Thoracic aorta (tissue), 2 donors: ENCODE data around the gene TIAL1. TPM values are rescaled to one million over a fixed set of nuclear protein-coding genes. Genes with fewer than 3 reads are reported as not detected.

Experiments
- ATAC-seq: fragments of 150-250 bp; one replicate; pipeline ENCODE4 v1.8.0; 2017; ENCODE audit warnings: low read depth; ENCODE audit not compliant: insufficient number of reproducible peaks, low FRiP score
- DNase-seq: peaks from one replicate; pipeline ENCODE4 v3.0.0-alpha.2; 2020; ENCODE audit warnings: low spot score
- H3K27ac ChIP-seq, 2 donors: fragments of 200-600 bp; sonication (generic); 1 replicate in 1 of 2; 2 replicates in 1 of 2; pipeline ENCODE4 v1.5.1; 2016; ENCODE audit warnings: mild to moderate bottlenecking in 2 of 2, moderate library complexity in 2 of 2
- H3K27me3 ChIP-seq: fragments of 200-600 bp; sonication (generic); replicated peaks from 2 replicates; pipeline ENCODE4 v1.6.0; 2016; ENCODE audit warnings: mild to moderate bottlenecking; ENCODE audit not compliant: insufficient read depth
- H3K36me3 ChIP-seq: fragments of 200-600 bp; sonication (generic); one replicate; pipeline ENCODE4 v1.5.1; 2016
- H3K4me1 ChIP-seq, 2 donors: fragments of 200-600 bp; sonication (generic); 1 replicate in 1 of 2; 2 replicates in 1 of 2; pipeline versions ENCODE4 v1.5.1 to v1.6.0; 2016; ENCODE audit warnings: low read depth in 2 of 2, mild to moderate bottlenecking in 1 of 2; ENCODE audit not compliant: control insufficient read depth in 1 of 2
- H3K4me3 ChIP-seq: fragments of 200-600 bp; sonication (generic); 2 replicates; pipeline ENCODE4 v1.5.1; 2016; ENCODE audit warnings: mild to moderate bottlenecking
- H3K9me3 ChIP-seq: fragments of 200-600 bp; sonication (generic); 2 replicates; pipeline ENCODE4 v1.5.1; 2016
- CTCF ChIP-seq: fragments of 200-600 bp; sonication (generic); IDR thresholded peaks from one replicate; pipeline ENCODE4 v1.5.1; 2019; ENCODE audit warnings: antibody characterized with exemption
- total RNA-seq, 2 donors: library from RNA; depleted of rRNA; stranded (reverse); fragments of >200 nt; gene quantifications; one replicate each; pipeline versions ENCODE4 v1.1.0 to v1.2.3, GENCODE V29; 2016

Gene TIAL1
- total RNA-seq, 2 donors from 2014 or later, result 72.4 to 79.5 TPM

GRCh38 chr10:119613741-119614140, 17.0 kb upstream of the TIAL1 start:
- Histone ChIP-seq H3K36me3 (no peaks in the 10 kb centered on the region), H3K27ac (no peak overlapping the region), H3K4me3 (no peak overlapping the region), H3K4me1 (peaks cover 0 to 2% of the 10 kb centered on the region in 2 donors), H3K9me3 (no peaks in the 10 kb centered on the region), H3K27me3 (no peaks in the 10 kb centered on the region)
- DNase-seq (no peak), ATAC-seq (no peak)
- no peak for TF ChIP-seq CTCF

- no peak for TF ChIP-seq CTCF
- DNase-seq (no peak), ATAC-seq (no peak)
- Histone ChIP-seq H3K9me3 (no peaks in the 10 kb centered on the region), H3K4me3 (no peak overlapping the region), H3K27me3 (no peaks in the 10 kb centered on the region), H3K27ac (no peak overlapping the region), H3K4me1 (peaks cover 0 to 7% of the 10 kb centered on the region in 2 donors), H3K36me3 (no peaks in the 10 kb centered on the region)
These were observed 14.7 kb upstream of the TIAL1 start for GRCh38 chr10:119611433-119611832.

- ATAC-seq (no peak), DNase-seq (no peak)
- Histone ChIP-seq H3K9me3 (no peaks in the 10 kb centered on the region), H3K27ac (no peak overlapping the region), H3K4me3 (no peak overlapping the region), H3K27me3 (no peaks in the 10 kb centered on the region), H3K4me1 (peaks cover 0 to 7% of the 10 kb centered on the region in 2 donors), H3K36me3 (no peaks in the 10 kb centered on the region)
- no peak for TF ChIP-seq CTCF
These were observed 12.8 kb upstream of the TIAL1 start for GRCh38 chr10:119609516-119609915.

GRCh38 chr10:119608316-119609155, 11.8 kb upstream of the TIAL1 start:
- Histone ChIP-seq H3K27me3 (no peaks in the 10 kb centered on the region), H3K4me1 (peaks cover 0 to 7% of the 10 kb centered on the region in 2 donors), H3K36me3 (no peaks in the 10 kb centered on the region), H3K4me3 (peak overlapping the region; percentile 56), H3K27ac (no peak overlapping the region), H3K9me3 (no peaks in the 10 kb centered on the region)
- DNase-seq (no peak), ATAC-seq (peak; percentile 34)
- TF ChIP-seq CTCF, result peak; percentile 50

GRCh38 chr10:119604468-119604867, 7.7 kb upstream of the TIAL1 start:
- ATAC-seq (no peak), DNase-seq (no peak)
- TF ChIP-seq CTCF, result no peak
- H3K36me3 ChIP-seq, result no peaks in the 10 kb centered on the region
- H3K4me3 ChIP-seq, result no peak overlapping the region
- no peaks in the 10 kb centered on the region for H3K9me3 ChIP-seq
- H3K27me3 ChIP-seq, result no peaks in the 10 kb centered on the region
- H3K27ac ChIP-seq, result no peak overlapping the region
- H3K4me1 ChIP-seq, result peaks cover 0 to 7% of the 10 kb centered on the region in 2 donors
